H1 (cell line): ENCODE measurements around the gene MECR.

ENCODE experiments used
- PHF8 ChIP-seq: fragments of 200-600 bp; sonication (generic); conservative IDR thresholded peaks from 2 replicates; pipeline ENCODE4 v1.7.1; 2012; ENCODE audit warnings: low read depth, mild to moderate bottlenecking, inconsistent platforms, low read length, moderate library complexity
- SIN3A ChIP-seq, 2 experiments: IDR thresholded peaks in 1 of 2; conservative IDR thresholded peaks in 1 of 2; 2 replicates each; pipeline ENCODE4 v1.6.1; 2011 to 2012; ENCODE audit warnings: low read length in 2 of 2, improper control_type of control experiment in 1 of 2, low read depth in 1 of 2, mild to moderate bottlenecking in 1 of 2
- TF ChIP-seq, protein P1 (sequence below), 3 experiments: IDR thresholded peaks; 1 replicate in 2 of 3; 2 replicates in 1 of 3; pipeline versions ENCODE4 v1.5.1 to v1.6.1; 2011; ENCODE audit warnings: low read length in 3 of 3, mild to moderate bottlenecking in 3 of 3, inconsistent platforms in 2 of 3, low read depth in 1 of 3, moderate library complexity in 1 of 3; ENCODE audit not compliant: insufficient read depth in 1 of 3; ENCODE audit errors: control extremely low read depth in 1 of 3

DNA sequence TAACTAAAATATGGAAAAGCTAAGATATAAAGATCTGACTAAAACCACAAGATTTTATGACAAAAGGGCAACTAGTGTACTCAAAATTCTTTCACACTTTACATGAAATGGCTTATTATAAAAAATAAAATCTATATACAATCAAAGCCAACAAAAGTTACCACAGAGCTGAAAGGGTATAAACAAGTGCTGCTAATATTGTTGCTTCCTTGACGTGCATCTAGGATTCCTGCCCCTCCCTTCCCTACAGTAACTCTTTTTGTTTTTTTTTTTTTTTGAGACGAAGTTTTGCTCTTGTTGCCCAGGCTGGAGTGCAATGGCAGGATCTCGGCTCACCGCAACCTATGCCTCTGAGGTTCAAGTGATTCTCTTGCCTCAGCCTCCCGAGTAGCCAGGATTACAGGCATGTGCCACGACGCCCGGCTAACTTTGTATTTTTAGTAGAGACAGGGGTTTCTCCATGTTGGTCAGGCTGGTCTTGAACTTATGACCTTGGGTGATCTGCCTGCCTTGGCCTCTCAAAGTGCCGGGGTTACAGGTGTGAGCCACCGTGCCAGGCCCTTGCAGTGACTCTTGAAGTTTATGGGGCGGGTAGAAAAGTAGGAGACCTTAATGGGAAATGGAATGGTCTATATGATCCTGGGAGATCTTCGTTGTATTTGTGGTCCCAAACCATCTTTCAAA, 53.6 kb downstream of the MECR start:
- no peak for TF ChIP-seq SIN3A (conservative IDR thresholded peaks at IDR 0.05 in 1 of 2, IDR thresholded peaks at IDR 0.05 in 1 of 2; ENCODE audit: low read depth in 1 of 2, low read length in 2 of 2)
- TF ChIP-seq, protein P1, sequence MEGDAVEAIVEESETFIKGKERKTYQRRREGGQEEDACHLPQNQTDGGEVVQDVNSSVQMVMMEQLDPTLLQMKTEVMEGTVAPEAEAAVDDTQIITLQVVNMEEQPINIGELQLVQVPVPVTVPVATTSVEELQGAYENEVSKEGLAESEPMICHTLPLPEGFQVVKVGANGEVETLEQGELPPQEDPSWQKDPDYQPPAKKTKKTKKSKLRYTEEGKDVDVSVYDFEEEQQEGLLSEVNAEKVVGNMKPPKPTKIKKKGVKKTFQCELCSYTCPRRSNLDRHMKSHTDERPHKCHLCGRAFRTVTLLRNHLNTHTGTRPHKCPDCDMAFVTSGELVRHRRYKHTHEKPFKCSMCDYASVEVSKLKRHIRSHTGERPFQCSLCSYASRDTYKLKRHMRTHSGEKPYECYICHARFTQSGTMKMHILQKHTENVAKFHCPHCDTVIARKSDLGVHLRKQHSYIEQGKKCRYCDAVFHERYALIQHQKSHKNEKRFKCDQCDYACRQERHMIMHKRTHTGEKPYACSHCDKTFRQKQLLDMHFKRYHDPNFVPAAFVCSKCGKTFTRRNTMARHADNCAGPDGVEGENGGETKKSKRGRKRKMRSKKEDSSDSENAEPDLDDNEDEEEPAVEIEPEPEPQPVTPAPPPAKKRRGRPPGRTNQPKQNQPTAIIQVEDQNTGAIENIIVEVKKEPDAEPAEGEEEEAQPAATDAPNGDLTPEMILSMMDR (IDR thresholded peaks at IDR 0.05; ENCODE audit: control extremely low read depth in 1 of 3, insufficient read depth in 1 of 3, low read depth in 1 of 3, low read length in 3 of 3), result no peak
- no peak for TF ChIP-seq PHF8
